Osteoblast (primary cell): Measurements from ENCODE around the gene GPR143. TPM values are rescaled to one million over a fixed set of nuclear protein-coding genes. Genes with fewer than 3 reads are reported as not detected.

Experiments
- DNase-seq: peaks from one replicate; pipeline ENCODE4 v3.0.0; 2011; ENCODE audit warnings: low spot score, mixed read lengths; ENCODE audit not compliant: insufficient read length; ENCODE audit errors: missing footprints
- H2AFZ ChIP-seq: 2 replicates; pipeline ENCODE4 v1.6.0; 2011; ENCODE audit warnings: mild to moderate bottlenecking, low read length
- H3K27ac ChIP-seq: 2 replicates; pipeline ENCODE4 v1.5.1; 2011; ENCODE audit warnings: mild to moderate bottlenecking, low read depth, low read length, moderate library complexity
- H3K27me3 ChIP-seq: 2 replicates; pipeline ENCODE4 v1.6.0; 2012; ENCODE audit warnings: mild to moderate bottlenecking, control low read depth, inconsistent platforms, low read length, moderate library complexity; ENCODE audit not compliant: insufficient read depth
- H3K36me3 ChIP-seq: 2 replicates; pipeline ENCODE4 v1.5.1; 2011; ENCODE audit warnings: mild to moderate bottlenecking, low read length, control low read depth, moderate library complexity; ENCODE audit not compliant: insufficient read depth
- H3K4me1 ChIP-seq: 2 replicates; pipeline ENCODE4 v1.5.1; 2011; ENCODE audit warnings: mild to moderate bottlenecking, low read length, control low read depth, moderate library complexity; ENCODE audit not compliant: insufficient read depth
- H3K4me2 ChIP-seq: 2 replicates; pipeline ENCODE4 v1.6.0; 2011; ENCODE audit warnings: mild to moderate bottlenecking, low read length; ENCODE audit not compliant: insufficient read depth
- H3K4me3 ChIP-seq: fragments of 200-600 bp; sonication (generic); 3 replicates; pipeline ENCODE4 v1.5.1; 2012; ENCODE audit warnings: mild to moderate bottlenecking, low read length, inconsistent platforms; ENCODE audit not compliant: insufficient read depth
- H3K79me2 ChIP-seq: 2 replicates; pipeline ENCODE4 v1.6.0; 2012; ENCODE audit warnings: mild to moderate bottlenecking, low read length, control low read depth, inconsistent platforms; ENCODE audit not compliant: insufficient read depth
- H3K9me3 ChIP-seq: 2 replicates; pipeline ENCODE4 v1.5.1; 2011; ENCODE audit warnings: low read depth, low read length, control low read depth
- H4K20me1 ChIP-seq: 2 replicates; pipeline ENCODE4 v1.6.0; 2012; ENCODE audit warnings: mild to moderate bottlenecking, low read length, control low read depth; ENCODE audit not compliant: insufficient read depth
- CTCF ChIP-seq: IDR thresholded peaks from 2 replicates; pipeline ENCODE4 v1.5.1; 2011; ENCODE audit warnings: mild to moderate bottlenecking, low read depth, low read length, moderate library complexity; ENCODE audit errors: extremely low read depth
- total RNA-seq: library from RNA; depleted of rRNA; stranded (reverse); fragments of >200 nt; gene quantifications from 2 replicates; pipeline ENCODE4 v1.2.3, GENCODE V29; 2012

The GPR143 gene
- total RNA-seq, 1 donor: not detected

DNA sequence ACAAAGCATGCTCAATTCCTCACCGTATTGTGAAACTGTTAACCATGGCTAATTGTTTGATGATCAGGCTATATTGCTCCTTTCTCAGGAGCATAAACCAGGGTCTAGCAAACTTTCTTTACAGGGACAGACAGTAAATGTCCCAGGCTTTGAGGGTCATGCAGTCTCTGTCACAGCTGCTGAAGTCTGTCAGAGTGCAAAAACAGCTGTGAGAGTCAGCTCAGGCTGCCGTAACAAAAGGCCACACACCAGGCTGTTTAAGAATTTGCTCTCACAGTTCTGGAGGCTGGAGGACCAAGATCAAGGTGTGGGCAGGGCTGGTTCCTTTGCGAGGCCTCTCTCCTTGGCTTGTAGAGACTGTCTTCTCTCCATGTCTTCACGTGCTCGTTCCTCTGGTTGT, 75.6 kb downstream of the GPR143 start:
- no peaks in the 10 kb centered on the region for H3K79me2 ChIP-seq
- H3K27ac ChIP-seq: no peak overlapping the region
- H3K4me2 ChIP-seq: no peak overlapping the region
- H3K36me3 ChIP-seq: peaks cover 7% of the 10 kb centered on the region
- H4K20me1 ChIP-seq: no peaks in the 10 kb centered on the region
- H3K27me3 ChIP-seq: no peaks in the 10 kb centered on the region
- TF ChIP-seq CTCF: no peak
- no peak for DNase-seq
- no peaks in the 10 kb centered on the region for H3K4me1 ChIP-seq
- no peaks in the 10 kb centered on the region for H3K9me3 ChIP-seq
- no peak overlapping the region for H3K4me3 ChIP-seq
- H2AFZ ChIP-seq: no peak overlapping the region

DNA sequence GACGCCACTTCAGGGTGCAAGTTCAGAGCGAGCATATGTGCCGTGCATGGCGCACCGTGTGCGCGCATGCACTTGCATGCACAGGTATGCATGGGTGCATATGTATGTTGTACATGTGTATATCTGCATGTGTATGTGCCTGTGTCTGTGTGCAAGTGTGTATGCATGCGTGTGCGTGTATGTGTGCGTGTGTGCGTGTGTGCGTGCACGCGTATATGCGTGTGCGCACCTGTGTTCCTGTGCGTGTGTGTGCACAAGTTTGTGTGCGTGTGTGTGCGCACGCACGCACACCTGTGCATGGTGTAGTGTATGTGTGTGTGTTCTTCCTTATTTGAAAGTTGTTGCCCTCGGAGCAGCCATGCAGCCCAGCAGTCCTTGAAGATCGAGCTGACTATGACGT, 76.8 kb downstream of the GPR143 start:
- H3K27ac ChIP-seq: no peak overlapping the region
- H3K4me1 ChIP-seq: no peaks in the 10 kb centered on the region
- no peak overlapping the region for H3K4me2 ChIP-seq
- H2AFZ ChIP-seq: no peak overlapping the region
- H3K4me3 ChIP-seq: no peak overlapping the region
- no peak for TF ChIP-seq CTCF
- H3K9me3 ChIP-seq: no peaks in the 10 kb centered on the region
- no peaks in the 10 kb centered on the region for H4K20me1 ChIP-seq
- H3K27me3 ChIP-seq: no peaks in the 10 kb centered on the region
- peaks cover 7% of the 10 kb centered on the region for H3K36me3 ChIP-seq
- DNase-seq: no peak
- no peaks in the 10 kb centered on the region for H3K79me2 ChIP-seq

DNA sequence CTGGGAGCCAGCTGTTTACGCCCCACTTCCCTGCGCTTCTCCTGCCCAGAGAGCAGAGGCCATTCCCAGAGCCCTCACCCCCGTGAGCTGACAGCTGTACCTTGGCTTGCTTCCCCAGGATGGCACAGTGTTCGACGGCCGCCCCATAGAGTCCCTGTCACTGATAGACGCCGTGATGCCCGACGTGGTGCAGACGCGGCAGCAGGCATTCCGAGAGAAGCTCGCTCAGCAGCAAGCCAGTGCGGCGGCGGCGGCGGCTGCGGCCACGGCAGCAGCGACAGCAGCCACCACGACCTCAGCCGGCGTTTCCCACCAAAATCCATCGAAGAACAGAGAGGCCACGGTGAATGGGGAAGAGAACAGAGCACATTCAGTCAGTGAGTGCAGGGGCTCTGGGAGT, 77.7 kb downstream of the GPR143 start:
- H3K27me3 ChIP-seq: no peaks in the 10 kb centered on the region

GRCh38 chrX:9683350-9683749, 82.3 kb downstream of the GPR143 start:
- Histone ChIP-seq H3K4me2 (no peak overlapping the region), H3K36me3 (no peaks in the 10 kb centered on the region), H3K4me1 (no peaks in the 10 kb centered on the region), H3K4me3 (no peak overlapping the region), H2AFZ (no peak overlapping the region), H4K20me1 (no peaks in the 10 kb centered on the region), H3K27ac (no peak overlapping the region), H3K79me2 (no peaks in the 10 kb centered on the region), H3K9me3 (no peaks in the 10 kb centered on the region), H3K27me3 (no peaks in the 10 kb centered on the region)
- DNase-seq: no peak
- TF ChIP-seq CTCF: no peak

More for the DNA sequence above, 77.7 kb downstream of the GPR143 start:
- Histone ChIP-seq H3K4me2 (no peak overlapping the region), H3K36me3 (peaks cover 7% of the 10 kb centered on the region), H4K20me1 (no peaks in the 10 kb centered on the region), H2AFZ (no peak overlapping the region), H3K4me1 (no peaks in the 10 kb centered on the region), H3K79me2 (no peaks in the 10 kb centered on the region), H3K4me3 (no peak overlapping the region), H3K27ac (no peak overlapping the region), H3K9me3 (no peaks in the 10 kb centered on the region)
- DNase-seq: no peak
- TF ChIP-seq CTCF: no peak
